ENCODE results near the gene ARX.

The ARX gene

GRCh38 chrX:25015486-25016360, at the start of gene ARX:
Gene ARX (minus strand): TSS chrX:25015965. CDS start chrX:25015737, 228 bp downstream.
- no peaks in the 10 kb centered on the region for H3K36me3 ChIP-seq (ENCODE audit: control insufficient read depth, insufficient read depth, low read length)
- peak within 1 kb of the TSS; percentile 48 for H3K4me3 ChIP-seq (ENCODE audit: low read depth, low read length)
- H3K9me3 ChIP-seq (ENCODE audit: control insufficient read depth, insufficient read depth, low read depth, low read length), result no peaks in the 10 kb centered on the region
- peaks cover 99% of the 10 kb centered on the region for H3K27me3 ChIP-seq (ENCODE audit: control insufficient read depth, insufficient read depth, low read length)
- H3K4me1 ChIP-seq (ENCODE audit: control insufficient read depth, insufficient read depth, low read length), result peaks cover 72% of the 10 kb centered on the region
- no peak within 1 kb of the TSS for H3K27ac ChIP-seq (ENCODE audit: low read depth, low read length)
- H3K9ac ChIP-seq (ENCODE audit: low read length), result no peak within 1 kb of the TSS

- Histone ChIP-seq H3K4me3 (ENCODE audit: low read depth, low read length) (no peak overlapping the region), H3K4me1 (ENCODE audit: control insufficient read depth, insufficient read depth, low read length) (no peaks in the 10 kb centered on the region), H3K36me3 (ENCODE audit: control insufficient read depth, insufficient read depth, low read length) (no peaks in the 10 kb centered on the region), H3K9ac (ENCODE audit: low read length) (no peak overlapping the region), H3K27ac (ENCODE audit: low read depth, low read length) (no peak overlapping the region), H3K27me3 (ENCODE audit: control insufficient read depth, insufficient read depth, low read length) (no peaks in the 10 kb centered on the region; the same call in 1 of the 2 replicates), H3K9me3 (ENCODE audit: control insufficient read depth, insufficient read depth, low read depth, low read length) (0 out of 2 replicates have a peak, but pooled peaks cover 8% of the 10 kb centered on the region)
Observed at GRCh38 chrX:25059273-25059672, 43.5 kb upstream of the ARX start.

- Histone ChIP-seq H3K27me3 (ENCODE audit: control insufficient read depth, insufficient read depth, low read length) (no peaks in the 10 kb centered on the region), H3K9me3 (ENCODE audit: control insufficient read depth, insufficient read depth, low read depth, low read length) (0 out of 2 replicates have a peak, but pooled peaks cover 8% of the 10 kb centered on the region), H3K4me1 (ENCODE audit: control insufficient read depth, insufficient read depth, low read length) (peaks cover 48% of the 10 kb centered on the region), H3K36me3 (ENCODE audit: control insufficient read depth, insufficient read depth, low read length) (no peaks in the 10 kb centered on the region), H3K4me3 (ENCODE audit: low read depth, low read length) (no peak overlapping the region), H3K9ac (ENCODE audit: low read length) (peak overlapping the region; percentile 13), H3K27ac (ENCODE audit: low read depth, low read length) (peak overlapping the region; percentile 37)
Observed at GRCh38 chrX:25052798-25053534, 37.2 kb upstream of the ARX start.

GRCh38 chrX:25049971-25050370, 34.2 kb upstream of the ARX start:
- Histone ChIP-seq H3K4me1 (ENCODE audit: control insufficient read depth, insufficient read depth, low read length) (peaks cover 57% of the 10 kb centered on the region), H3K4me3 (ENCODE audit: low read depth, low read length) (peak overlapping the region; percentile 2; the same call in 1 of the 2 replicates), H3K27ac (ENCODE audit: low read depth, low read length) (peak overlapping the region; percentile 89), H3K36me3 (ENCODE audit: control insufficient read depth, insufficient read depth, low read length) (no peaks in the 10 kb centered on the region), H3K9me3 (ENCODE audit: control insufficient read depth, insufficient read depth, low read depth, low read length) (no peaks in the 10 kb centered on the region), H3K27me3 (ENCODE audit: control insufficient read depth, insufficient read depth, low read length) (no peaks in the 10 kb centered on the region), H3K9ac (ENCODE audit: low read length) (peak overlapping the region; percentile 62)

GRCh38 chrX:25049357-25049756, 33.6 kb upstream of the ARX start:
- no peaks in the 10 kb centered on the region for H3K9me3 ChIP-seq (ENCODE audit: control insufficient read depth, insufficient read depth, low read depth, low read length)
- H3K27ac ChIP-seq (ENCODE audit: low read depth, low read length), result peak overlapping the region; percentile 89
- H3K27me3 ChIP-seq (ENCODE audit: control insufficient read depth, insufficient read depth, low read length), result no peaks in the 10 kb centered on the region
- H3K36me3 ChIP-seq (ENCODE audit: control insufficient read depth, insufficient read depth, low read length), result no peaks in the 10 kb centered on the region
- H3K9ac ChIP-seq (ENCODE audit: low read length), result peak overlapping the region; percentile 62
- peaks cover 57% of the 10 kb centered on the region for H3K4me1 ChIP-seq (ENCODE audit: control insufficient read depth, insufficient read depth, low read length)
- peak overlapping the region; percentile 2; the same call in 1 of the 2 replicates for H3K4me3 ChIP-seq (ENCODE audit: low read depth, low read length)

GRCh38 chrX:25048178-25048577, 32.4 kb upstream of the ARX start:
- Histone ChIP-seq H3K27ac (ENCODE audit: low read depth, low read length) (peak overlapping the region; percentile 10; the same call in 1 of the 2 replicates), H3K4me1 (ENCODE audit: control insufficient read depth, insufficient read depth, low read length) (peaks cover 56% of the 10 kb centered on the region), H3K9me3 (ENCODE audit: control insufficient read depth, insufficient read depth, low read depth, low read length) (no peaks in the 10 kb centered on the region)

GRCh38 chrX:25043192-25043591, 27.4 kb upstream of the ARX start:
- H3K27ac ChIP-seq (ENCODE audit: low read depth, low read length), result no peak overlapping the region
- H3K36me3 ChIP-seq (ENCODE audit: control insufficient read depth, insufficient read depth, low read length), result no peaks in the 10 kb centered on the region
- H3K4me1 ChIP-seq (ENCODE audit: control insufficient read depth, insufficient read depth, low read length), result peaks cover 11% of the 10 kb centered on the region
- H3K9ac ChIP-seq (ENCODE audit: low read length), result no peak overlapping the region
- no peaks in the 10 kb centered on the region; the same call in 1 of the 2 replicates for H3K27me3 ChIP-seq (ENCODE audit: control insufficient read depth, insufficient read depth, low read length)
- no peaks in the 10 kb centered on the region for H3K9me3 ChIP-seq (ENCODE audit: control insufficient read depth, insufficient read depth, low read depth, low read length)
- H3K4me3 ChIP-seq (ENCODE audit: low read depth, low read length), result no peak overlapping the region

More at GRCh38 chrX:25048178-25048577, 32.4 kb upstream of the ARX start:
- Histone ChIP-seq H3K4me3 (ENCODE audit: low read depth, low read length) (no peak overlapping the region), H3K36me3 (ENCODE audit: control insufficient read depth, insufficient read depth, low read length) (no peaks in the 10 kb centered on the region), H3K27me3 (ENCODE audit: control insufficient read depth, insufficient read depth, low read length) (no peaks in the 10 kb centered on the region), H3K9ac (ENCODE audit: low read length) (no peak overlapping the region)

- H3K4me1 ChIP-seq (ENCODE audit: control insufficient read depth, insufficient read depth, low read length), result no peaks in the 10 kb centered on the region
- peaks cover 11% of the 10 kb centered on the region; the same call in 1 of the 2 replicates for H3K27me3 ChIP-seq (ENCODE audit: control insufficient read depth, insufficient read depth, low read length)
- H3K9ac ChIP-seq (ENCODE audit: low read length), result no peak overlapping the region
- H3K27ac ChIP-seq (ENCODE audit: low read depth, low read length), result no peak overlapping the region
- H3K36me3 ChIP-seq (ENCODE audit: control insufficient read depth, insufficient read depth, low read length), result no peaks in the 10 kb centered on the region
- no peak overlapping the region for H3K4me3 ChIP-seq (ENCODE audit: low read depth, low read length)
- H3K9me3 ChIP-seq (ENCODE audit: control insufficient read depth, insufficient read depth, low read depth, low read length), result no peaks in the 10 kb centered on the region
Observed at GRCh38 chrX:25039036-25039435, 23.3 kb upstream of the ARX start.

GRCh38 chrX:25034889-25035288, 19.1 kb upstream of the ARX start:
- Histone ChIP-seq H3K4me1 (ENCODE audit: control insufficient read depth, insufficient read depth, low read length) (no peaks in the 10 kb centered on the region), H3K4me3 (ENCODE audit: low read depth, low read length) (no peak overlapping the region), H3K9ac (ENCODE audit: low read length) (no peak overlapping the region), H3K9me3 (ENCODE audit: control insufficient read depth, insufficient read depth, low read depth, low read length) (no peaks in the 10 kb centered on the region), H3K36me3 (ENCODE audit: control insufficient read depth, insufficient read depth, low read length) (no peaks in the 10 kb centered on the region), H3K27me3 (ENCODE audit: control insufficient read depth, insufficient read depth, low read length) (peaks cover 11% of the 10 kb centered on the region; the same call in 1 of the 2 replicates), H3K27ac (ENCODE audit: low read depth, low read length) (no peak overlapping the region)

GRCh38 chrX:25029288-25029825, 13.6 kb upstream of the ARX start:
- Histone ChIP-seq H3K9ac (ENCODE audit: low read length) (no peak overlapping the region), H3K9me3 (ENCODE audit: control insufficient read depth, insufficient read depth, low read depth, low read length) (no peaks in the 10 kb centered on the region), H3K36me3 (ENCODE audit: control insufficient read depth, insufficient read depth, low read length) (no peaks in the 10 kb centered on the region), H3K4me3 (ENCODE audit: low read depth, low read length) (no peak overlapping the region), H3K4me1 (ENCODE audit: control insufficient read depth, insufficient read depth, low read length) (peaks cover 14% of the 10 kb centered on the region), H3K27ac (ENCODE audit: low read depth, low read length) (no peak overlapping the region), H3K27me3 (ENCODE audit: control insufficient read depth, insufficient read depth, low read length) (peaks cover 34% of the 10 kb centered on the region)

Data from HUES6 (cell line).